K562 (cell line): ENCODE data around the gene SRPK2. TPM values are rescaled to one million over a fixed set of nuclear protein-coding genes. Genes with fewer than 3 reads are reported as not detected.
A peak's percentile ranks its signal among the peaks of the same experiment; 100 is the strongest.

Source experiments
- ATAC-seq: fragments of 200-7000 bp; cut with Tn5 transposase; 3 replicates; pipeline ENCODE4 v1.9.1; 2020; ENCODE audit warnings: moderate library complexity
- BruUV-seq: library from RNA; stranded (reverse); fragments of 400-500 nt; replicated peaks from 2 replicates; lab custom pipeline; 2021; lab: Mats Ljungman, UMichigan
- CTCF ChIA-PET: fragments of 300-600 bp; formaldehyde crosslinking; extraction: SDS; loops from one replicate; lab custom pipeline; 2021; ENCODE audit warnings: low intra/inter-chr PET ratio; lab: Yijun Ruan, JAX
- POLR2A ChIA-PET: fragments of 300-600, 350-650 bp; sonication (Branson Sonifier 250); formaldehyde crosslinking; extraction: SDS; loops from one replicate; lab custom pipeline; 2021; ENCODE audit warnings: antibody characterized with exemption, inconsistent platforms; lab: Yijun Ruan, JAX
- DNase-seq, 4 experiments: peaks; one replicate each; pipeline versions ENCODE4 v3.0.0 to v3.0.0-alpha.2; 2011 to 2018; ENCODE audit warnings: low spot score in 3 of 4, mixed read lengths in 3 of 4; ENCODE audit errors: extremely low read depth in 1 of 4
- FAIRE-seq: peaks from 2 replicates; lab custom pipeline; 2011; peaks lifted over from hg19 to GRCh38; lab: Jason Lieb, UNC
- H2AFZ ChIP-seq: 2 replicates; pipeline ENCODE4 v1.6.0; 2011; ENCODE audit warnings: low read depth, low read length, control low read depth, inconsistent platforms
- H3K27ac ChIP-seq: fragments of 200-600 bp; 3 replicates; pipeline ENCODE4 v1.8.0; 2011; ENCODE audit warnings: low read depth, mild to moderate bottlenecking, control low read depth, inconsistent platforms, low read length, moderate library complexity, mixed read lengths; ENCODE audit errors: extremely low read depth
- H3K27me3 ChIP-seq, 2 experiments: fragments of 300-600 bp in 1 of 2; 2 replicates in 1 of 2; 3 replicates in 1 of 2; pipeline versions ENCODE4 v1.6.0 to v1.8.0; 2011; ENCODE audit warnings: inconsistent platforms in 2 of 2, low read length in 2 of 2, mild to moderate bottlenecking in 1 of 2, mixed read lengths in 1 of 2, moderate library complexity in 1 of 2; ENCODE audit not compliant: control insufficient read depth in 2 of 2, insufficient read depth in 2 of 2
- H3K36me3 ChIP-seq: fragments of 300-600 bp; 3 replicates; pipeline ENCODE4 v1.8.0; 2011; ENCODE audit warnings: mild to moderate bottlenecking, low read length, inconsistent platforms; ENCODE audit not compliant: control insufficient read depth, insufficient read depth
- H3K4me1 ChIP-seq, 2 experiments: fragments of 200-600 bp in 1 of 2; replicated peaks in 1 of 2; 2 replicates in 1 of 2; 3 replicates in 1 of 2; pipeline versions ENCODE4 v1.5.1 to v1.8.0; 2011; ENCODE audit warnings: inconsistent platforms in 2 of 2, low read length in 2 of 2, mild to moderate bottlenecking in 1 of 2, mixed read lengths in 1 of 2, moderate library complexity in 1 of 2; ENCODE audit not compliant: control insufficient read depth in 2 of 2, insufficient read depth in 2 of 2
- H3K4me2 ChIP-seq: 2 replicates; pipeline ENCODE4 v1.6.1; 2011; ENCODE audit warnings: low read length, control low read depth, inconsistent platforms, mixed read lengths; ENCODE audit not compliant: insufficient read depth
- H3K4me3 ChIP-seq: fragments of 200-600 bp; sonication (generic), shearing (Covaris generic); 2 replicates; pipeline ENCODE4 v1.5.1; 2016; ENCODE audit warnings: control low read depth, inconsistent platforms
- H3K79me2 ChIP-seq: fragments of 200-600 bp; 3 replicates; pipeline ENCODE4 v1.8.0; 2011; ENCODE audit warnings: low read length, inconsistent platforms; ENCODE audit not compliant: control insufficient read depth, insufficient read depth
- H3K9ac ChIP-seq, 2 experiments: 2 replicates each; pipeline versions ENCODE4 v1.6.0 to v1.6.1; 2011; ENCODE audit warnings: low read depth in 2 of 2, low read length in 2 of 2, control low read depth in 1 of 2, inconsistent platforms in 1 of 2, mild to moderate bottlenecking in 1 of 2, mixed read lengths in 1 of 2; ENCODE audit not compliant: insufficient read depth in 1 of 2
- H3K9me1 ChIP-seq: one replicate; pipeline ENCODE4 v1.6.0; 2011; ENCODE audit warnings: inconsistent platforms, mild to moderate bottlenecking, low read length, moderate library complexity; ENCODE audit not compliant: control insufficient read depth, insufficient read depth
- H3K9me3 ChIP-seq: replicated peaks from 2 replicates; pipeline ENCODE4 v1.5.1; 2011; ENCODE audit warnings: low read depth, low read length, inconsistent platforms; ENCODE audit not compliant: control insufficient read depth, insufficient read depth
- H4K20me1 ChIP-seq: replicated peaks from 2 replicates; pipeline ENCODE4 v1.6.1; 2011; ENCODE audit warnings: low read length, inconsistent platforms, mixed read lengths; ENCODE audit not compliant: control insufficient read depth, insufficient read depth
- AFF4 ChIP-seq: sonication (generic); formaldehyde crosslinking; IDR thresholded peaks from 2 replicates; pipeline ENCODE4 v1.8.0; 2023; ENCODE audit warnings: mild to moderate bottlenecking, missing genetic modification reagents
- DPF2 ChIP-seq: fragments of 450-650 bp; IDR thresholded peaks from 2 replicates; pipeline ENCODE4 v1.6.1; 2016
- ERF ChIP-seq: fragments of 450-650 bp; formaldehyde crosslinking; IDR thresholded peaks from 2 replicates; pipeline ENCODE4 v1.4.0; 2020; ENCODE audit warnings: mild to moderate bottlenecking, mixed read lengths
- KLF6 ChIP-seq: fragments of 250-450 bp; sonication (Bioruptor Pico); IDR thresholded peaks from 2 replicates; pipeline ENCODE4 v1.4.0; 2020; ENCODE audit warnings: mild to moderate bottlenecking, moderate library complexity, borderline replicate concordance
- PML ChIP-seq: IDR thresholded peaks from 2 replicates; pipeline ENCODE4 v1.6.1; 2012; ENCODE audit warnings: low read length, inconsistent platforms
- RNF2 ChIP-seq: sonication (generic); IDR thresholded peaks from 2 replicates; pipeline ENCODE4 v1.6.1; 2016
- TFE3 ChIP-seq: fragments of 450-650 bp; formaldehyde crosslinking; IDR thresholded peaks from 2 replicates; pipeline ENCODE4 v1.4.0; 2020; ENCODE audit warnings: mild to moderate bottlenecking, mixed read lengths
- WGBS: fragments of 100-300 bp; shearing (Covaris generic); methylation state at CpG from one replicate; pipeline ENCODE4 v1.1.6; 2016; ENCODE audit warnings: low coverage, mixed read lengths; ENCODE audit not compliant: insufficient coverage; ENCODE audit errors: missing lambda C conversion rate; 5-methylcytosine and 5-hydroxymethylcytosine counted together
- in situ Hi-C: fragments of 300-500 bp; cut with MboI; formaldehyde crosslinking; loops from 4 replicates; pipeline ENCODE4 v1.15.0; 2018; ENCODE audit warnings: inconsistent platforms, mixed read lengths
- intact Hi-C: fragments of 100-400 bp; cut with micrococcal nuclease; formaldehyde crosslinking; loops from 2 replicates; pipeline ENCODE4 v1.14.2; 2022
- polyA plus RNA-seq, 8 experiments: library from polyadenylated mRNA; depleted of rRNA in 4 of 8; stranded (reverse) in 5 of 8; unstranded in 3 of 8; fragments of >200 nt; fragmentation: Nextera tagmentation in 2 of 8; fragmentation: Illumina TruSeq in 1 of 8; extraction: Ambion mirVana in 2 of 8; extraction: Trizol in 1 of 8; gene quantifications; 2 replicates each; pipeline versions ENCODE4 v1.2.1 to v1.2.3, GENCODE V29; 2011 to 2014; ENCODE audit warnings: inconsistent platforms in 1 of 8, missing spikeins in 1 of 8
- total RNA-seq, 7 experiments: library from RNA; depleted of rRNA in 6 of 7; stranded (reverse); fragments of >200 nt in 6 of 7; fragmentation: Illumina TruSeq in 2 of 7; extraction: Trizol in 2 of 7; gene quantifications; 2 replicates each; pipeline versions ENCODE4 v1.2.1 to v1.2.3, GENCODE V29; 2011 to 2021; ENCODE audit warnings: low replicate concordance in 1 of 7

The SRPK2 gene
- total and polyA plus RNA-seq, 9 of the 15 experiments (the other 6 are each of a cell fraction or from before 2014, with no cell fraction given) = 21.5 to 44.7 (median 33.3) TPM

GRCh38 chr7:105376908-105377533, 11.7 kb downstream of the SRPK2 start:
- no peak overlapping the region for H3K4me3 ChIP-seq
- H3K36me3 ChIP-seq = no peaks in the 10 kb centered on the region
- ChIA-PET POLR2A (interaction anchor here (0.6 to 2.7 kb wide), 7 partner anchors 9 to 1790 kb away, joined by 3 to 32 read pairs (median 4); partner anchors contain the start of gene SRPK2), CTCF (no interaction called here)
- H3K9me1 ChIP-seq = peaks cover 3% of the 10 kb centered on the region
- in situ Hi-C loops (no loop called here), intact Hi-C loops (no loop called here)
- no peaks in the 10 kb centered on the region for H3K27me3 ChIP-seq
- H4K20me1 ChIP-seq = no peaks in the 10 kb centered on the region
- ATAC-seq = peak; percentile 81
- H2AFZ ChIP-seq = no peak overlapping the region
- peak; percentile 32 to 81 (median 53) for DNase-seq
- no peaks in the 10 kb centered on the region for H3K9me3 ChIP-seq
- peaks cover 85% of the 10 kb centered on the region for H3K79me2 ChIP-seq
- no TSS peak for BruUV-seq
- peak overlapping the region; percentile 32; the same call in 1 of the 3 replicates for H3K27ac ChIP-seq
- 28% methylated on average over 4 of the region's 4 CpGs for WGBS
- peak; percentile 80 for FAIRE-seq
- H3K9ac ChIP-seq = peak overlapping the region; percentile 5 to 19; a peak in 2 of 4 replicates
- H3K4me1 ChIP-seq = peaks cover 21 to 22% of the 10 kb centered on the region in 2 experiments
- peak overlapping the region; percentile 37 for H3K4me2 ChIP-seq
- peak; percentile 55 for TF ChIP-seq DPF2
- no peak for TF ChIP-seq AFF4 (CRISPR knock-in tag)
- no peak for TF ChIP-seq RNF2
- no peak for TF ChIP-seq ERF (CRISPR knock-in tag)
- no peak for TF ChIP-seq KLF6 (CRISPR knock-in tag)
- TF ChIP-seq PML = no peak
- no peak for TF ChIP-seq TFE3
